GM13976 (cell line): ENCODE data around the gene LGALS3BP.

Experiments used
- DNase-seq: peaks from one replicate; pipeline ENCODE4 v3.0.0; 2012; ENCODE audit warnings: low spot score
- CTCF ChIP-seq: IDR thresholded peaks from 2 replicates; pipeline ENCODE4 v1.5.1; 2012; ENCODE audit warnings: borderline replicate concordance, mild to moderate bottlenecking; ENCODE audit not compliant: insufficient read depth; ENCODE audit errors: extremely low read depth, missing control alignments, control extremely low read depth
- in situ Hi-C: fragments of 300-500 bp; cut with MboI; formaldehyde crosslinking; loops from one replicate; pipeline ENCODE4 v1.12.0; 2022; ENCODE audit warnings: low sequenced_read_pairs, mixed read lengths, inconsistent platforms; ENCODE audit not compliant: unreplicated experiment

The LGALS3BP gene

GRCh38 chr17:78944956-78945355 lies 34.8 kb downstream of the LGALS3BP start:
- no peak for DNase-seq
- in situ Hi-C loops: no loop called here
- no peak for TF ChIP-seq CTCF

DNA sequence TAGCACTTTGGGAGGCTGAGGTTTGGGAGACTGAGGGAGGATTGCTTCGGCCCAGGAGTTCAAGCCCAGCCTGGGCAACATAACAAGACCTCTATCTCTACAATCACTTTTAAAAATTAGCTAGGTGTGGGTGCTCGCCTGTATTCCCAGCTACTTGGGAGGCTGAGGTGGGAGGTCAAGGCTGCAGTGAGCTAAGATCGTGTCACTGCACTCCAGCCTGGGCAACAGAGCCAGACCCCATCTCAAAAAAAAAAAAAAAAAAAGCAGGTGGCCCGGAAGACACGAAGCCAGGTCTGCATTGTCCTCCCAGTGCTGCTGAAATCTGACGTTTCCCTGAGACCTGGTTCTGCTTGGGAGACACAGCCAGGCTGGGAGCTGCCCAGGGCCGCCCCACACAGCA lies 35.7 kb downstream of the LGALS3BP start:
- in situ Hi-C loops: no loop called here
- no peak for TF ChIP-seq CTCF

GRCh38 chr17:78940708-78941107 lies 39.0 kb downstream of the LGALS3BP start:
- no peak for TF ChIP-seq CTCF
- in situ Hi-C loops: no loop called here
- DNase-seq: no peak

More for the DNA sequence above, 35.7 kb downstream of the LGALS3BP start:
- no peak for DNase-seq

DNA sequence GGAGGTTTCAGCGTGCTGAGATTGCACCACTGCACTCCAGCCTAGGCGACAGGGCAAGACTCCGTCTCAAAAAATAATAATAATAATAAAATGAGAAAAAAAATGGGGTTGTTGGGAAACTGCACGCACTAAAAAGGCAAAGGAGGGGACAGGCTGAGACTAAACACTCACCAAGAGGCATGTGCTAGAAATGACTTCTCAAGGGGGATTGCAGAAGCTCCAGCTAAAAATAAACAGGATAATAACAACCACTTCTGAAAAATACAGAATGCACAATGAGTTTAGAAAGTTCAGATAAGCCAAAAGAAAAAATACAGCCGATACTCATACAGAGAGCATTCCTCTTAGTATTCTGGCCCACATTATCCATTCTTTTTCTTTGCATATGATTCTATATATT lies 39.5 kb downstream of the LGALS3BP start:
- in situ Hi-C loops: no loop called here
- TF ChIP-seq CTCF: no peak

GRCh38 chr17:78939615-78940014 lies 40.1 kb downstream of the LGALS3BP start:
- no peak for DNase-seq
- TF ChIP-seq CTCF: no peak
- in situ Hi-C loops: no loop called here

More for the DNA sequence above, 39.5 kb downstream of the LGALS3BP start:
- no peak for DNase-seq

DNA sequence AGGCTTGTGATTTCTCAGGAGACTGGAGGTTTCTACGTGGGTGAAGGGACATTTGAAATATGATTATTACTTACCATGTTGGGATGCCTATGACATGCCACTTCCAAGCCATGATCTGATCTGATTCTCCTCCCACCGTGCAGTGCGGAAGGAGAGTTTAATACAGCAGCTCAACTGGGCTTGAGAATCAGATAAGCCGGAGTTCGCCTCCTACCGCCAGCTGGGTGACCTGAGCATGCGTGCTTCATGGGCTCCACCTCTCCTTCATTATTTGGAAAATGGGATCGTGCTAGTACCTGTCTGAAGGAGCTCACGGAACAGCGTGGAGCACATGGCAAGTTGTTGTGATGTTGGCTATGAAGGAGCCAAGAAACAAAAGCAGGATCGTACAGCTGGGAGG lies 42.2 kb downstream of the LGALS3BP start:
- in situ Hi-C loops: no loop called here
- TF ChIP-seq CTCF: no peak
- no peak for DNase-seq
